ENCODE results near the gene FBRSL1. TPM values are rescaled to one million over a fixed set of nuclear protein-coding genes. Genes with fewer than 3 reads are reported as not detected.

Gene FBRSL1
- total RNA-seq, 1 experiment from 2014 or later = 1.2 TPM

- no peak for DNase-seq (ENCODE audit: low read depth)
Measured at GRCh38 chr12:132557291-132558015, 67.5 kb downstream of the FBRSL1 start.

GRCh38 chr12:132558042-132558856 lies 68.3 kb downstream of the FBRSL1 start:
- DNase-seq (ENCODE audit: low read depth) = no peak

- no peak for DNase-seq (ENCODE audit: low read depth)
Measured at GRCh38 chr12:132558861-132559623, 69.1 kb downstream of the FBRSL1 start.

GRCh38 chr12:132559652-132560363 lies 69.9 kb downstream of the FBRSL1 start:
- DNase-seq (ENCODE audit: low read depth) = peak; percentile 22

- no peak for DNase-seq (ENCODE audit: low read depth)
Measured at GRCh38 chr12:132560364-132560613, 70.3 kb downstream of the FBRSL1 start.

GRCh38 chr12:132560614-132561426 lies 70.9 kb downstream of the FBRSL1 start:
- peak; percentile 6 for DNase-seq (ENCODE audit: low read depth)

Other genes with a start within 250 kb of the FBRSL1 start
- gene GALNT9, start 160.6 kb upstream of the FBRSL1 start, total RNA-seq (2014; rRNA removed; shearing (Covaris generic)) = not detected in 2 replicates
- gene LRCOL1, start 120.4 kb downstream of the FBRSL1 start, total RNA-seq (2014; rRNA removed; shearing (Covaris generic)) = not detected in 2 replicates
- gene P2RX2, start 128.6 kb downstream of the FBRSL1 start, total RNA-seq (2014; rRNA removed; shearing (Covaris generic)) = not detected in 2 replicates
- 14.9 and 18.2 TPM in 2 replicates for gene POLE, start 197.2 kb downstream of the FBRSL1 start, total RNA-seq (2014; rRNA removed; shearing (Covaris generic))
- gene PXMP2, start 197.4 kb downstream of the FBRSL1 start, total RNA-seq (2014; rRNA removed; shearing (Covaris generic)) = 59.0 and 83.1 TPM in 2 replicates
- gene PGAM5, start 220.7 kb downstream of the FBRSL1 start, total RNA-seq (2014; rRNA removed; shearing (Covaris generic)) = 24.3 and 27.5 TPM in 2 replicates